Left colon (tissue), 2 donors: Measurements from ENCODE around the gene TBC1D9B. TPM values are rescaled to one million over a fixed set of nuclear protein-coding genes. Genes with fewer than 3 reads are reported as not detected.
"Not testable (repeated sequence)": the region's sequence is repeated elsewhere in the genome, so short reads cannot be mapped to it uniquely, and the experiment has no call there.

Source experiments
- ATAC-seq: fragments of 200-7000 bp; cut with Tn5 transposase; one replicate; pipeline ENCODE4 v1.9.1; 2020; ENCODE audit warnings: mild to moderate bottlenecking, moderate library complexity
- DNase-seq, 2 donors: peaks; one replicate each; pipeline ENCODE4 v3.0.0-alpha.2; 2020
- intact Hi-C, 2 donors: fragments of 100-400 bp; cut with DNase I in 1 of 2; cut with micrococcal nuclease in 1 of 2; formaldehyde crosslinking; loops; one replicate each; pipeline versions ENCODE4 v1.11.2 to v1.14.0; 2022; cut with DNase I, micrococcal nuclease
- total RNA-seq, 2 donors: library from RNA; stranded (reverse); fragmentation: NEBNext Ultra II Directional; extraction: Animal tissue kit (Norgen Biotek cat#: 25700); gene quantifications; one replicate each; pipeline ENCODE4 v1.2.1, GENCODE V29; 2021
- donor health status: DM: no; HTN: no; CAD: no.
- donor health status: DM: yes; HTN: yes; CAD: no.

Gene TBC1D9B
- total RNA-seq, 2 donors from 2014 or later = 97.8 to 117 TPM

DNA sequence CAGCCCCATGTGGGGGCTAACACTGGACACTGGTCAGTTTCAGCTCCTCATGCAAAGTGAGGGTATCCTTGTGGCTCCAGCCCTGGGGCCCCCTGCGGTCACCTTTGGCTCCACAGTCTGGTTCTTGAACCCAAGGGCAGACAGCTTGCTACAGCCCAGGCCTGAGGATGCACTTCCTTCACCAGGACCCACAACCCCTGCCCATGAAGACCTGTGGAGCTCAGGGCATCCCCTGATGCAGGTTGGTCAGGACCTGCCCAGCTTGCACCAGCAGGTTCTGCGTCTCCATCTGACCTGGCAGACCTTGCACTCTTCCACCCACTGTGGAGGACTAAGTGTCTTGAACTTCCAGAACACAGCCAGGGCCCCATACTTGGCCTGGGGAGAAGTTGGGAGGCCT lies 45.4 kb downstream of the TBC1D9B start:
- intact Hi-C loops = no loop called here
- no peak for DNase-seq
- no peak for ATAC-seq

DNA sequence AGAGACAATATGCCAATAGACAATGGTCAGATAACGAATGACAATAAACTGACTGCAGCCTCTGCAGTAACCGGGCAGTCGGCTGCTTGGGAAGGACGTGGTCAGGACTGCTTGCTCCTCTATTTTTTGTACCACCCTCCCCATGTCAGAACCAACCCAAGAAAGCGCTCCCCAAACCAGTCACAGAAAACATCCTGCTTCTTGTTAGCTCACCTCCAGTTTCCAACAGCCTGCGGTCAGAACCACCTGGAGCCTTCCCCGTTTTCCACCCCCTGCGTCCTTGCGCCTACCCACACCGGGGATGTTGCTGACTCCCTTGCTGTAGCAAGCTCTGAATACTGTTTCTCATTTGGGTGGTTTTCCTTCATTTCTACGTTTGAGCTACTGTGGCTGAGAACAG lies 47.4 kb downstream of the TBC1D9B start:
- intact Hi-C loops = no loop called here
- ATAC-seq = no peak
- DNase-seq = no peak

DNA sequence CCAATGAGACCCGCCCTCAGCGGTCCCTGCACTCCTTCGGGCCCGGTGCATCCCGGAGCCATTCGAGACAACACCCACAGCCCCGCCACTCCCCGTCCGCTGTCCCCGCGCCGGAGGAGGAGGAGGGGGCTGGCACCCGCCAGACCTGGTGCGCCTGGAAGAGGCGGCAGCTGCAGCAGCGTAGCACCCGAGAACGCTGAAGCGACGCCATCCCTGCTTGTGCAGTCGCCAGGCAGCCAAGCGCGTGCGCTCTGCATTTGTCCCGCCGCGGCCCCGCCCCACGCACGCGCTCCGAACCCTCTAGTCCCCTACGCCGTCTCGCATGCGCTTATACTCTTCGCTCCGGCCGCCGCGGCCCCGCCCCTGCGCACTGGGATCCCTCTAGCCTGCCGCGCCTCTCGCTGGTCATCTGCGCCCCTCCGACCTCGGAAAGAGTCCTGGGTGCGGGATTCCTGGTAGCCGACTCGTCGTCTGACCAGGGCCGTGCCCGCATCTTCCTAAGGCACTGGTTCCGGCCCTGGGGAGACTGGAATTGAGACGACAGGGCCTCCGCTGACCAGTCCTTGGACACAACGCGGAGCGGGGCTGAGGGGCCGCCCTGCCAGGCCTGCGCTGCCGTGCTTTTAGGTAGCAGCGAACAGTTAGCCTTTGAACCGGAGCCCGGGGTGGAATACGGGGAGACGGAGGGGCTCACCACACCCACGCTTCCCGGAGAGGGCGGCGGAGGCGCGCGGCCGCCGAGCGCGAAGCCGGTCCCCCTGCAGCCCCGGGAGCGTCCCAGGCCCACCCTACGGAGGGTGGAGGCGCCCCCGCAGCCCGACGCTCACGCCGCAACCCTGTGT lies 48.9 kb downstream of the TBC1D9B start, which contains the start of gene MRNIP:
Gene MRNIP (minus strand): TSS at position 232 of the 842 bp plus-strand sequence. CDS start 21 bp downstream, at position 211.
- DNase-seq = peak; percentile 96 to 99
- intact Hi-C loops = no loop called here
- ATAC-seq = peak; percentile 96

DNA sequence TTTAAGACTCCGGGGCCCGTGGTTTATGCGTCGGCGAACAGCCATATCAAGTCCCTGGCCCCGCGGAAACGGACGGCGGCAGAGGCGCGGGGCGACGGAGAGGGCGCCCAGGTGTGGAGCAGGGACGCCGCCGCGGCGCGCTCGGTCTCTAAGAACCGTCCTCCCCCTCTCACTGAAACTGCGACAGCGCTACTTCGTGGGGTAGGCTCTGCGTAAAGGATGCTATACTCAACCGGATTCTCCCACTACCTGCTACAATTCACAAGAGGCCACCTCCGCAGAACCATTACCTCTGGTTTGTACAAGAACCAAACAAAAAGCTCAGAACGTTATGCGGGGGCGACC lies 49.5 kb downstream of the TBC1D9B start:
- ATAC-seq = peak; percentile 67
- intact Hi-C loops = no loop called here
- DNase-seq = peak; percentile 33 to 62

DNA sequence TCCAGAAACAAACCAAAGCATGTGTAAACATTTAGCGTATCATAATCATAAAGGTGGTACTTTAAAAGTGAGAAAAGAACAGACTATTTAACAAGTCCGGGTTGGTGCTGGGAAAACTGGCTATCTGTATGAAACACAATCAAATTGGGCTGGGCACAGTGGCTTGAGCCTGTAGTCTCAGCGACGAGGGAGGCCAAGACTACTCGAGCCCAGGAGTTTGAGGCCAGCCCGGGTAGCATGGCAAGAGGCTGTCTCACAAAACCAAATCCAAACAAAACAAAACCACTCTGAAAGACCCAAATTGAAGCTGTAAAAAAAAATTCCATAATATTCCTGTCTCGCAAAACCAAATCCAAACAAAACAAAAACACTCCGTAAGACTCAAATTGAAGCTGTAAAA lies 53.3 kb downstream of the TBC1D9B start:
- intact Hi-C loops = no loop called here
- ATAC-seq (no peak), DNase-seq (no peak)

DNA sequence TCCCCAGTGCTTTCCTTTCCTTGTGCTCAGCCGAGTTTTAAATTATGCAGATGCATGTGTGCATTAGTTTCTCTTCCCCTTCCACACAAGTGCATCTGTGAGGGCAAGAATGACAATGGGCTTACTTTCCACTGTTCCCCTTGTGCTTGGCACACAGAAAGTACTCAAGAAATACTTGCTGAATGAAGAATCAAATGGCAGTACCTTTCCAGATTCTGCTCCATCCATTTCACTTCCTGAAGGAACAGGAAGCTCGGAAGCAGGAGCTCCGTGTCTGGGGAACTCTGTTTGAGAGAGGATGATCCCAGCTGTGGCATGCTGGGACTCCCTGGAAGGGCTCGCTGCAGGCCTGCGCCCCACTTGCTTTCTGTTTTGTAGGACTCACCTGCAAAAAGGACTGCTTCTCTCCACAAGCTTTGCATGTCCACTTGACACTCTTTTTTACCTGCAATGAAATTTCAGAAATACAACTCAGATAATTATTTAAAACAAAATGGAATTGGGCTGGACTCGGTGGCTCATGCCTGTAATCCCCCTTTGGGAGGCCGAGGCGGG lies 54.6 kb downstream of the TBC1D9B start:
- ATAC-seq (no peak), DNase-seq (no peak)
- intact Hi-C loops = no loop called here

DNA sequence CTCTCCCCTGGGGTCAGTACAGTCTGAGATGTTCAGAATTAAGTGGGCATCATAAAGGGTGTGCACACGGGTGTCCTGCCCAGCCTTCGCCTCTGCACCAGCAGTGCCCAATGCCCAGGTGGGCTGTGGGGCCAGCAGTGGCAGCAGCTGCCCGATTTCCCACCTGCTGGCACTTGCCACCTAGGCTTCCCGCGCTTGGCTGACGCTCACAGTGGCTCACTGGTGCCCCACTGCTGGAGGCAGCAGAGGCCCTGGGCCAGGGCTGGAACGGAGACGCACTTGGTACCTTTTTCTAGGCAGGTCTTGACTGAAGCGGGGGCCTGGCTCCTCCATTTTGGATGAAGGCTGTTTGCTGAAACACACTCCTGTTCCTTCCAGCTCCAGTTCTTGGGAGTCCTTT lies 66.1 kb downstream of the TBC1D9B start:
- no peak for DNase-seq
- no peak for ATAC-seq
- intact Hi-C loops = no loop called here

DNA sequence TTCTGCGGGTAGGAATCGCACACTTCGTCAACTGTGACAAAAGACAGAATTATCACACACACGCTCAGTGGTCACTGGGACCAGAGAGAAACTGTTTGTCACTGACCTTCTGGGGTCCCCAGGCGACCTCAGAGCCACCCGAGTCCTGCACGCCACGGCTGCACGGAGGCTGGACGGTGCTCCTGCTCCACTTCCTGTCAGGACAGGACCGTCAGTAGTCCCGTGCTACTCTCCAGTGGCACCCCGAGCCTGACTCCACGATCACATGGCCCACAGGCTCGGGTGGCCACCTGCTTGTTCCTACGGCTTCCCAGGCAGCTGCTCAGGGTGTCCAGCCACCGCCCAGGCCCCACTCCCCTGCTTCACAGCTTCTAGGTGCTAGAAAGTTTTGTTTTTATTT lies 66.9 kb downstream of the TBC1D9B start:
- DNase-seq (no peak), ATAC-seq (no peak)
- intact Hi-C loops = no loop called here

DNA sequence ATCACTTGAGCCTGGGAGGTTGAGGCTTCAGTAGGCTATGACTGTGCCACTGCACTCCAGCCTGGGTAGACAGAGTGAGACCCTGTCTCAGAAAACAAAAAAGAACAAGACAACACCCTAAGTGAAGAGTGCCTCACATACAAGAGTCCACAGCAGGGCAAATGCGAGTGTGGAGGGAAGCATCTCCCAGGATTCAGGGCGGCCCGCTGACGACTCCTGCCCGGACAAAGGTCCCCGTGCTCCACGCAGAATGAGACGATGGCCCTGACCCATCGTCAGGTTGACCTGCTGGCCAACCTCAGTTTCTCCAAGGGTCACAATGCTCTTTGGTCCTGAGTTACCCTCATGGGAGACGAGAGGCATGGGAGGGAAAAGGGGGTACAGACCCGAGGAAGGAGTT lies 67.4 kb downstream of the TBC1D9B start:
- DNase-seq = no peak

DNA sequence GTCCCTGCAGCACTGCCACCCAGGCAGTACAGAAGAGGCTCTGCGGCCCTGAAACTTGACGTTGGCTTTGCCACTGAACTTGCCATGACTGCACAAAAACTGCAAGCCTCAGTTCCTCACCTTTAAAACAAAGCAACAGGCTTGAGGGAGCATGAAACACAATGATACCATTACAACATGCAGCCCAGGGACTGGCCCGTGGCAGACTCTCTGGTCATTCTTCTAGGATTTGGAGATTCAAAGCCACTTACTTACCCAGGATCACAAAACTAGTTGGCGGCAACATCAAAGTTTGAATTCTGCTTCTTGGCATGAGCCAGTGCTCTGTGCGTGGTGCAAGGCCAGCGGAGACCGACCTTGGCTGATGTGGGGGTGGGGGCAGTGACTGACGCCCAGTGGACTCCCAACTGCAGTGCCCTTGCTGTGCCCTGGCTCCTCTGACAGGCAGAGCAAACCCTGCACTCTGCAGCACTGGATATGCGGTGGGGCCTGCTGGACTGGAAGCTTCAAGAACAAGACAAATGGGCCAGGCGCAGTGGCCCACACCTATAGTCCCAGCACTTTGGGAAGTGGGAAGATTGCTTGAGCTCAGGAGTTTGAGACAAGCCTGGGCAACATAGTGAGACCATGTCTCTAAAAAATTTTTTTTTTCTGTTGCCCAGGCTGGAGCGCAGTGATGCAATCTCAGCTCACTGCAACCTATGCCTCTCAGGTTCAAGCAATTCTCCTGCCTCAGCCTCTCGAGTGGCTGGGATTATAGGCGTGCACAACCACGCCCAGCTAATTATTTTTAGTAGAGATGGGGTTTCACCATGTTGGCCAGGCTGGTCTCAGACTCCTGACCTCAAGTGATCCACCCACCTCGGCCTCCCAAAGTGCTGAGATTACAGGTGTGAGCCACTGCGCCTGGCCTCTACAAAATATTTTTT lies 68.1 kb downstream of the TBC1D9B start:
- ATAC-seq (peak; percentile 14), DNase-seq (no peak)
- intact Hi-C loops = no loop called here

More for the DNA sequence above, 67.4 kb downstream of the TBC1D9B start:
- peak; percentile 3 for ATAC-seq
- intact Hi-C loops = no loop called here

DNA sequence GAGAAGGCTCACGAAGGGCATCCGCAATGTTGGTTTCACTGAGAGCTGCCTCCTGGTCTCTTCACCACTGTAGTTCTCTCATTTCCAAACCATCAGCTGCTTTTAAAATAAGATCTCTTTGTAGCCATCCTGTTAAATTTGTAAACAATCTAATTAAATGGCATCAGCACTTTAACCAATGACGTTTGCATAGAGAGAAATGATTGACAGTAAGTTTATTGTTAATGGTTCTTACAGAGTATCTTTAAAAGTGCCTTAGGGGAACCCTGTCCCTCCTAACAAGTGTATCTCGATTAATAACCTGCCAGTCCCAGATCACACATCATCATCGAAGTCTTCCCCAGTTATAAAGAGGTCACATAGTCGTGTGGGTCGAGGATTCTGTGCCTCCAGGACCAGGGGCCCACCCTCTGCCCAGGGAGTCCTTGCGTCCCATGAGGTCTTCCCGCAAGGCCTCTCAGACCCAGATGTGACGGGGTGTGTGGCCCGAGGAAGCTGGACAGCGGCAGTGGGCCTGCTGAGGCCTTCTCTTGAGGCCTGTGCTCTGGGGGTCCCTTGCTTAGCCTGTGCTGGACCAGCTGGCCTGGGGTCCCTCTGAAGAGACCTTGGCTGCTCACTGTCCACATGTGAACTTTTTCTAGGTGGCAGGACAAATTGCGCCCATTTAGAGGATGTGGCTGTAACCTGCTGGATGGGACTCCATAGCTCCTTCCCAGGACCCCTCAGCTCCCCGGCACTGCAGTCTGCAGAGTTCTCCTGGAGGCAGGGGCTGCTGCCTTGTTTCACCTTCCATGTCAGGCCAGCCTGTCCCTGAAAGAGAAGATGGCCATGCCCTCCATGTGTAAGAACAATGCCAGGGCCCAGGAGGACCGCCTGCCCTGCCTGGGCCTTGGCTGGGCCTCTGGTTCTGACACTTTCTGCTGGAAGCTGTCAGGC lies 70.4 kb downstream of the TBC1D9B start:
- ATAC-seq (peak; percentile 8), DNase-seq (no peak)
- intact Hi-C loops = no loop called here

DNA sequence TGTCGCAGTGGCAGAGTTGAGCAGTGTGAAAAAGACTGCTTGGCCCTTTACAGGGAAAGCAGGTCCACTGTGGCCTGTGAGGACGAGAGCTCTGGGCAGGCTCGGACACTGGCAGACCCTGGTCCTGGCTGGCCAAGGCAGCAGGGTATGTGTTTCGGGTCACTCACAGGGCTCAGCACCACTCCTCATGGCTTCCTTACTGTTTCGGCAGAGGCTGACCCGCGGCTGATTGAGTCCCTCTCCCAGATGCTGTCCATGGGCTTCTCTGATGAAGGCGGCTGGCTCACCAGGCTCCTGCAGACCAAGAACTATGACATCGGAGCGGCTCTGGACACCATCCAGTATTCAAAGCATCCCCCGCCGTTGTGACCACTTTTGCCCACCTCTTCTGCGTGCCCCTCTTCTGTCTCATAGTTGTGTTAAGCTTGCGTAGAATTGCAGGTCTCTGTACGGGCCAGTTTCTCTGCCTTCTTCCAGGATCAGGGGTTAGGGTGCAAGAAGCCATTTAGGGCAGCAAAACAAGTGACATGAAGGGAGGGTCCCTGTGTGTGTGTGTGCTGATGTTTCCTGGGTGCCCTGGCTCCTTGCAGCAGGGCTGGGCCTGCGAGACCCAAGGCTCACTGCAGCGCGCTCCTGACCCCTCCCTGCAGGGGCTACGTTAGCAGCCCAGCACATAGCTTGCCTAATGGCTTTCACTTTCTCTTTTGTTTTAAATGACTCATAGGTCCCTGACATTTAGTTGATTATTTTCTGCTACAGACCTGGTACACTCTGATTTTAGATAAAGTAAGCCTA lies 71.3 kb downstream of the TBC1D9B start:
- intact Hi-C loops = no loop called here
- DNase-seq (no peak), ATAC-seq (peak; percentile 38)

DNA sequence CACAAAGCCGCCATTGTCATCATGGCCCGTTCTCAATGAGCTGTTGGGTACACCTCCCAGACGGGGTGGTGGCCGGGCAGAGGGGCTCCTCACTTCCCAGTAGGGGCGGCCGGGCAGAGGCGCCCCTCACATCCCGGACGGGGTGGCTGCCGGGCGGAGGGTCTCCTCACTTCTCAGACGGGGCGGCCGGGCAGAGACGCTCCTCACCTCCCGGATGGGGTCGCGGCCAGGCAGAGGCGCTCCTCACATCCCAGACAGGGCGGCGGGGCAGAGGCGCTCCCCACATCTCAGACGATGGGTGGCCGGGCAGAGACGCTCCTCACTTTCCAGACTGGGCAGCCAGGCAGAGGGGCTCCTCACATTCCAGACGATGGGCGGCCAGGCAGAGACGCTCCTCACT lies 72.8 kb downstream of the TBC1D9B start:
- ATAC-seq, intact Hi-C loops, DNase-seq: not testable (repeated sequence)

DNA sequence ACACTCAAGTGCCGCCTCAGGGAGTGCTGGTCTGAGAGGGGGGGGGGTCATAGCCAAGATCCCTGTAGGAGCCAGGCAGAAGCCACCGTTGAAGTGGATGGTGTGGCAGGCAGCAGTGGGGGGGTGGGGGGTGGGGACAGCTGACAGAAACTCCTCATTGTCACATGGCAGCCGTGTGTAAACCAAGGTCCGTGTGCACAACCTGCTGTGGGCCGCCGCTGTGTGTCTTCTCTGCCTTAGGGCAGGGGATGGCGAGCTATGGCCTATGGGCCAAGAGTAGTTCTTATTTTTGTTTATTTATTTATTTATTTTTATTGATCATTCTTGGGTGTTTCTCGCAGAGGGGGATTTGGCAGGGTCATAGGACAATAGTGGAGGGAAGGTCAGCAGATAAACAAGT lies 73.6 kb downstream of the TBC1D9B start:
- intact Hi-C loops = no loop called here
- DNase-seq (no peak), ATAC-seq (no peak)

DNA sequence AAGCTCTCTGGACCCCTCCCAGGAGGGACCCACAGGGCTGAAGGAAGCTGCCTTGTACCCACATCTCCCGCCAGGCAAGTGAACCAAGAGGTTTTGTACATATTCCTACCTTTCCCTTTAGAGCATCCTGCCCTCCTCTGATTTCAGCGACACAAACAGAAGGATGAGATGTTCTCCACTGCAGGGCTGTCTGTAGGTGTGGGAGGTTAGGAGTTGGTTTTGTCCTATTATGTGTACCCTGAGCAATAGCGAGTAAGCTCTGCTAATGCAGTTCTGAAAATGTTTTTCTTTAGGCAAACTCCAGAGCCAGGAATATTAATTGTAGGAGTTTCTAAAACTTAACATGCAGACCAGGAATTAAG lies 74.0 kb downstream of the TBC1D9B start:
- intact Hi-C loops = no loop called here
- no peak for DNase-seq
- no peak for ATAC-seq

DNA sequence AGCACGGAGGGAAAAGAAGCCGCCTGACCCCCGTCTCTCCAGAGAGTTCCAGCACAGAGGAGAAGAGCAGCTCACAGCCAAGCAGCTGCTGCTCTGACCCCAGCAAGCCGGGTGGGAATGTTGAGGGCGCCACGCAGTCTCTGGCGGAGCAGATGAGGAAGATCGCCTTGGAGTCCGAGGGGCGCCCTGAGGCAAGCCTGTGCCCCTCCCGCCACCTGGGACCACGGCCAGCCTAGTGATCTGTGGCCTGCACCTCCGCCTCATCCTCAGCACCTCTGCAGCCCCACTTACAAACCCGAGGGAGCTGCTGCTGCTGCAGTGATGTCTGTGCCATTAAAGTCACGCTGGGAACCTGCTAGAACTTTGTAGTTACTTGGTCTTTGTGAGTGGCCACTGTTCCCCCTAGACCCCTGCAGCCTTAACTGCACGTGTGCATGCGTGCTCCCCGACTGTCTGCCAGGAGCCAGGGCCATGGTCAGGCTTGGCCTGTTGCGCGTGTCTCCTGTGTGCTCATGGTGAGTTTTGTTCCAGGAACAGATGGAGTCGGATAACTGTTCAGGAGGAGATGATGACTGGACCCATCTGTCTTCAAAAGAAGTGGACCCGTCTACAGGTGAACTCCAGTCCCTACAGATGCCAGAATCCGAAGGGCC lies 74.5 kb downstream of the TBC1D9B start:
- intact Hi-C loops = no loop called here
- ATAC-seq = no peak
- no peak for DNase-seq

DNA sequence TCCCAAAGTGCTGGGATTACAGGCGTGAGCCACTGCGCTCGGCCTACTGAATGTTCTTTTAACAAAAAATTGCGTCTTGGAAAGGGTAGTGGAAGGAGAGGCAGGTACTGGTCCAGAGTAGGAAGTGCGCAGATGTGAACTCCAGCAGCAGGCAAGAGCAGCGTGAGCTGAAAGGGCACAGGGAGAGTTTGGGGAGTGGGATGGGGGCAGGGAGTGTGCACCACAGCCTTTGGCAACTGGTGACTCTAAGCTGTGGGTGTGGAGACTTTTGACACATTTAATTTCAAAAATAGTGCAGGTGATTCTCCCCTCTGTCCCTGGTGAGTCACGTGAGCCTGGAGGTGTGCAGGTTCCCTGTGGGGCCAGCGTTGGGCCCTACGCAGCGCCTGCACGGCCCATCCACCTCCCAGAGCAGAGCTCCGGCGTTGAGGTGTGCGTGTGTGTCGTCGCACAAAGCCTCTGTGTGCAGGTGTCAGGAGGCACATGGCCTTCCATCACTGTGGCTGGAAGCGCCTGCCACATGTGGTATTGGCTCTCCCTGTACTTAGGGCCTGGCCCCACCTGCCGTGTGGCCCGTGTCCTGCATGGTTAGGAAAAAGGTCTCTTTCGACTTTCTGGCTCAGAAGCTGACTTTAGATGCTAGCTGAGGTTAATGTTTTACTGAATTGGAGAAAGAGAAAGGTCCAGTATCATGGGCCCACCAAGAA lies 75.5 kb downstream of the TBC1D9B start:
- no peak for ATAC-seq
- DNase-seq = no peak
- intact Hi-C loops = no loop called here
